Peyer's patch (tissue), 4 donors: ENCODE measurements around the gene CLBA1. TPM values are rescaled to one million over a fixed set of nuclear protein-coding genes. Genes with fewer than 3 reads are reported as not detected.

ENCODE experiments used
- DNase-seq, 3 donors: peaks; one replicate each; pipeline ENCODE4 v3.0.0-alpha.2; 2017 to 2019
- H3K27ac ChIP-seq, 4 donors: fragments of 200-600 bp; sonication (generic); one replicate each; pipeline ENCODE4 v1.5.1; 2016 to 2019
- H3K27me3 ChIP-seq, 2 donors: fragments of 200-600 bp; sonication (generic); one replicate each; pipeline ENCODE4 v1.5.1; 2019
- H3K36me3 ChIP-seq, 3 donors: fragments of 200-600 bp; sonication (generic); one replicate each; pipeline ENCODE4 v1.5.1; 2016 to 2019
- H3K4me1 ChIP-seq, 4 donors: fragments of 200-600 bp; sonication (generic); one replicate each; pipeline ENCODE4 v1.5.1; 2016 to 2019
- H3K4me3 ChIP-seq, 4 donors: fragments of 200-600 bp; sonication (generic); 1 replicate in 3 of 4; 2 replicates in 1 of 4; pipeline ENCODE4 v1.5.1; 2016 to 2019; ENCODE audit warnings: mild to moderate bottlenecking in 1 of 4
- H3K9me3 ChIP-seq, 4 donors: fragments of 200-600 bp; sonication (generic); one replicate each; pipeline ENCODE4 v1.5.1; 2016 to 2019; ENCODE audit warnings: mild to moderate bottlenecking in 1 of 4
- CTCF ChIP-seq, 6 experiments: fragments of 450-650 bp in 4 of 6; fragments of 200-600 bp in 2 of 6; sonication (generic) in 1 of 6; IDR thresholded peaks; one replicate each; pipeline ENCODE4 v1.5.1; 2017 to 2019; ENCODE audit warnings: antibody characterized with exemption in 6 of 6, mild to moderate bottlenecking in 3 of 6, moderate library complexity in 1 of 6
- POLR2A ChIP-seq, 2 donors: fragments of 450-650 bp; IDR thresholded peaks; one replicate each; pipeline ENCODE4 v1.5.1; 2017; ENCODE audit warnings: antibody characterized with exemption in 2 of 2, mild to moderate bottlenecking in 2 of 2, moderate library complexity in 2 of 2
- total RNA-seq, 4 donors: library from RNA; depleted of rRNA; stranded (reverse); fragments of >200 nt; gene quantifications; one replicate each; pipeline ENCODE4 v1.1.0, GENCODE V29; 2016

Gene CLBA1
- total RNA-seq, 4 donors from 2014 or later, result 0.88 to 3.8 (median 2.8) TPM; not detected in 1

GRCh38 chr14:104973385-104974145 lies 12.0 kb upstream of the CLBA1 start:
- Histone ChIP-seq H3K36me3 (no peaks in the 10 kb centered on the region), H3K27ac (peak overlapping the region; percentile 55 to 91 (median 78)), H3K4me1 (peaks cover 5 to 93% (median 17%) of the 10 kb centered on the region in 4 donors), H3K27me3 (no peaks in the 10 kb centered on the region), H3K4me3 (no peak overlapping the region), H3K9me3 (no peaks in the 10 kb centered on the region)
- TF ChIP-seq CTCF (IDR thresholded peaks at IDR 0.05) (no peak), POLR2A (IDR thresholded peaks at IDR 0.05) (no peak)
- no peak for DNase-seq

GRCh38 chr14:104974146-104974541 lies 11.4 kb upstream of the CLBA1 start:
- no peak for TF ChIP-seq CTCF (IDR thresholded peaks at IDR 0.05)
- no peak for TF ChIP-seq POLR2A (IDR thresholded peaks at IDR 0.05)
- Histone ChIP-seq H3K9me3 (no peaks in the 10 kb centered on the region), H3K4me3 (no peak overlapping the region), H3K27ac (peak overlapping the region; percentile 12 to 91 (median 72)), H3K4me1 (peaks cover 4 to 88% (median 17%) of the 10 kb centered on the region in 4 donors), H3K27me3 (no peaks in the 10 kb centered on the region), H3K36me3 (no peaks in the 10 kb centered on the region)
- DNase-seq, result no peak

GRCh38 chr14:104974665-104975390 lies 10.8 kb upstream of the CLBA1 start:
- Histone ChIP-seq H3K4me3 (no peak overlapping the region), H3K27me3 (no peaks in the 10 kb centered on the region), H3K36me3 (no peaks in the 10 kb centered on the region), H3K27ac (peak overlapping the region in 3 of 4 donors; percentile 12 to 90 (median 55)), H3K9me3 (no peaks in the 10 kb centered on the region), H3K4me1 (peaks cover 4 to 81% (median 17%) of the 10 kb centered on the region in 4 donors)
- peak in 1 of 3 donors; percentile 42 for DNase-seq
- no peak for TF ChIP-seq POLR2A (IDR thresholded peaks at IDR 0.05)
- TF ChIP-seq CTCF (IDR thresholded peaks at IDR 0.05), result no peak

GRCh38 chr14:104975481-104976197 lies 9.9 kb upstream of the CLBA1 start:
- peaks cover 4 to 73% (median 17%) of the 10 kb centered on the region in 4 donors for H3K4me1 ChIP-seq
- no peaks in the 10 kb centered on the region for H3K9me3 ChIP-seq
- H3K4me3 ChIP-seq, result no peak overlapping the region
- H3K27ac ChIP-seq, result no peak overlapping the region
- H3K27me3 ChIP-seq, result no peaks in the 10 kb centered on the region
- no peaks in the 10 kb centered on the region for H3K36me3 ChIP-seq
- TF ChIP-seq POLR2A (IDR thresholded peaks at IDR 0.05) (no peak), CTCF (IDR thresholded peaks at IDR 0.05) (no peak)
- DNase-seq, result no peak

- Histone ChIP-seq H3K27ac (no peak overlapping the region), H3K4me3 (no peak overlapping the region), H3K4me1 (peaks cover 4 to 66% (median 17%) of the 10 kb centered on the region in 4 donors)
Observed at GRCh38 chr14:104976198-104977007, 9.2 kb upstream of the CLBA1 start.

More at GRCh38 chr14:104976198-104977007, 9.2 kb upstream of the CLBA1 start:
- TF ChIP-seq POLR2A (IDR thresholded peaks at IDR 0.05) (no peak), CTCF (IDR thresholded peaks at IDR 0.05) (peak; percentile 92 to 96 (median 94))
- Histone ChIP-seq H3K27me3 (no peaks in the 10 kb centered on the region), H3K36me3 (no peaks in the 10 kb centered on the region), H3K9me3 (no peaks in the 10 kb centered on the region)
- peak; percentile 76 to 93 (median 92) for DNase-seq
